GM23338 (cell line): ENCODE measurements around the gene GTF2A1. TPM values are rescaled to one million over a fixed set of nuclear protein-coding genes. Genes with fewer than 3 reads are reported as not detected.

Source experiments
- ATAC-seq: fragments of 200-7000 bp; cut with Tn5 transposase; 3 replicates; pipeline ENCODE4 v1.9.1; 2020
- DNase-seq: peaks from one replicate; pipeline ENCODE4 v3.0.0-alpha.2; 2015; ENCODE audit warnings: low spot score
- H2AFZ ChIP-seq: fragments of 200-600 bp; sonication (generic); 2 replicates; pipeline ENCODE4 v1.8.0; 2016; ENCODE audit warnings: antibody characterized with exemption, mild to moderate bottlenecking, moderate library complexity
- H3F3A ChIP-seq: fragments of 200-600 bp; sonication (generic); replicated peaks from 2 replicates; pipeline ENCODE4 v1.8.0; 2017; ENCODE audit warnings: antibody characterized with exemption, mixed run types, low read depth
- H3K27ac ChIP-seq: fragments of 200-600 bp; sonication (generic); 2 replicates; pipeline ENCODE4 v1.6.1; 2016; ENCODE audit warnings: low read depth
- H3K27me3 ChIP-seq: fragments of 200-600 bp; sonication (generic); 2 replicates; pipeline ENCODE4 v1.8.0; 2016; ENCODE audit warnings: mild to moderate bottlenecking, mixed run types, moderate library complexity; ENCODE audit not compliant: insufficient read depth
- H3K36me3 ChIP-seq: fragments of 200-600 bp; sonication (generic); 2 replicates; pipeline ENCODE4 v1.8.0; 2016; ENCODE audit warnings: mild to moderate bottlenecking; ENCODE audit not compliant: insufficient read depth
- H3K4me1 ChIP-seq: fragments of 200-600 bp; sonication (generic); 2 replicates; pipeline ENCODE4 v1.8.0; 2016; ENCODE audit warnings: mild to moderate bottlenecking, moderate library complexity; ENCODE audit not compliant: insufficient read depth
- H3K4me2 ChIP-seq: fragments of 200-600 bp; sonication (generic); 2 replicates; pipeline ENCODE4 v1.7.1; 2017; ENCODE audit warnings: mixed run types
- H3K4me3 ChIP-seq: fragments of 200-600 bp; sonication (generic); 2 replicates; pipeline ENCODE4 v1.6.1; 2016; ENCODE audit warnings: mixed run types
- H3K79me2 ChIP-seq: fragments of 200-600 bp; sonication (generic); replicated peaks from 2 replicates; pipeline ENCODE4 v1.8.0; 2017; ENCODE audit warnings: mild to moderate bottlenecking; ENCODE audit not compliant: insufficient read depth
- H3K9me2 ChIP-seq: fragments of 200-600 bp; sonication (generic); 2 replicates; pipeline ENCODE4 v1.8.0; 2017; ENCODE audit not compliant: insufficient read depth
- H4K20me1 ChIP-seq: fragments of 200-600 bp; sonication (generic); replicated peaks from 2 replicates; pipeline ENCODE4 v1.8.0; 2017; ENCODE audit warnings: mild to moderate bottlenecking; ENCODE audit not compliant: insufficient read depth
- H3K27ac Mint-ChIP-seq: 2 replicates; pipeline ENCODE4 v1.8.0; 2020; ENCODE audit warnings: inconsistent platforms, mild to moderate bottlenecking, moderate library complexity, mixed read lengths
- H3K27me3 Mint-ChIP-seq: 3 replicates; pipeline ENCODE4 v1.8.0; 2022; ENCODE audit warnings: low read depth, mild to moderate bottlenecking, moderate library complexity, mixed read lengths, inconsistent platforms; ENCODE audit not compliant: insufficient read depth, poor library complexity
- H3K36me3 Mint-ChIP-seq: 3 replicates; pipeline ENCODE4 v1.8.0; 2021; ENCODE audit warnings: low read depth, mild to moderate bottlenecking, inconsistent platforms, moderate library complexity, mixed read lengths
- H3K4me1 Mint-ChIP-seq: 3 replicates; pipeline ENCODE4 v1.8.0; 2020; ENCODE audit warnings: mild to moderate bottlenecking, inconsistent platforms, mixed read lengths
- H3K4me3 Mint-ChIP-seq: 3 replicates; pipeline ENCODE4 v1.8.0; 2021; ENCODE audit warnings: moderate library complexity, mild to moderate bottlenecking, inconsistent platforms, mixed read lengths
- H3K9me3 Mint-ChIP-seq: 3 replicates; pipeline ENCODE4 v1.8.0; 2020; ENCODE audit warnings: moderate library complexity, mild to moderate bottlenecking, inconsistent platforms, mixed read lengths
- ETS1 ChIP-seq: IDR thresholded peaks from 2 replicates; pipeline ENCODE4 v1.6.1; 2016; ENCODE audit warnings: antibody characterized with exemption
- STAT1 ChIP-seq: IDR thresholded peaks from one replicate; pipeline ENCODE4 v1.6.1; 2016; ENCODE audit warnings: antibody characterized with exemption; ENCODE audit not compliant: unreplicated experiment
- ZNF114 ChIP-seq: fragments of 250-450 bp; sonication (Bioruptor Pico); IDR thresholded peaks from 2 replicates; pipeline ENCODE4 v1.5.0; 2020; ENCODE audit warnings: mild to moderate bottlenecking, moderate library complexity
- ZNF331 ChIP-seq: fragments of 250-450 bp; sonication (Bioruptor Pico); IDR thresholded peaks from 2 replicates; pipeline ENCODE4 v1.5.0; 2020; ENCODE audit warnings: low read depth, mild to moderate bottlenecking, moderate library complexity
- ZNF462 ChIP-seq: fragments of 250-450 bp; sonication (Bioruptor Pico); IDR thresholded peaks from 2 replicates; pipeline ENCODE4 v1.5.0; 2020; ENCODE audit warnings: mild to moderate bottlenecking, moderate library complexity
- polyA plus RNA-seq: library from polyadenylated mRNA; unstranded; fragments of >200 nt; fragmentation: Nextera tagmentation; extraction: Ambion mirVana; gene quantifications from 2 replicates; pipeline ENCODE4 v1.2.1, GENCODE V29; 2016
- total RNA-seq: library from RNA; depleted of rRNA; stranded (reverse); fragments of >200 nt; shearing (Covaris generic); gene quantifications from 2 replicates; pipeline ENCODE4 v1.2.3, GENCODE V29; 2014

The GTF2A1 gene
- total and polyA plus RNA-seq, 2 experiments from 2014 or later = 12.1 to 50.6 TPM

DNA sequence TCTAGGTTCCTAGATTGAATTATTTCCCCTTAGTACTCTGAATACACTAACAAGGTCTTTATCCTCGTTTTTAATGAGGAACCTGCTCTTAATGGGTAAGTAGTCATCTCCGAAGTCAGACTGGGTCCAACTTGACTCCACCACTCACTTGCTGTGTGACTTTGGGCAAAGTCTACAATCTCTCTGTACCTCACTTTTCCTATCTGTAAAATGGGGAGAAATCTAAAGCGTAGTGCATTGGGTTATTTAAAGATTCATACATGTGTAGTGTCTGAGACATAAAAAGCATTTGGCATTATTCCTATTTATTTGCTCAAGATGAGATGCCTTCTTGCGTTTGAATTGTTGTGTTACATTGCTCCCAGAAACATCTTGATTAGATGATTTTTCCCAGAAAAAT is 51.5 kb downstream of the GTF2A1 start (continued):
- no peak for TF ChIP-seq ZNF462 (CRISPR knock-in tag)

GRCh38 chr14:81166121-81166520 is 54.6 kb downstream of the GTF2A1 start:
- Mint-ChIP-seq H3K4me1 (peaks cover 10% of the 10 kb centered on the region), H3K27me3 (no peaks in the 10 kb centered on the region), H3K27ac (no peak overlapping the region), H3K4me3 (no peak overlapping the region), H3K9me3 (no peaks in the 10 kb centered on the region), H3K36me3 (no peaks in the 10 kb centered on the region; the same call in 2 of the 3 replicates)
- H3K4me1 ChIP-seq = no peaks in the 10 kb centered on the region
- no peak overlapping the region for H3K4me3 ChIP-seq
- H2AFZ ChIP-seq = no peak overlapping the region
- no peaks in the 10 kb centered on the region for H3F3A ChIP-seq
- no peaks in the 10 kb centered on the region for H3K79me2 ChIP-seq
- H3K36me3 ChIP-seq = no peaks in the 10 kb centered on the region
- DNase-seq (no peak), ATAC-seq (no peak)
- H4K20me1 ChIP-seq = no peaks in the 10 kb centered on the region
- H3K4me2 ChIP-seq = no peak overlapping the region
- no peaks in the 10 kb centered on the region for H3K9me2 ChIP-seq
- no peak for TF ChIP-seq ZNF331 (CRISPR knock-in tag)
- TF ChIP-seq ZNF114 = no peak
- no peak for TF ChIP-seq STAT1
- TF ChIP-seq ETS1 = no peak
- H3K27me3 ChIP-seq = no peaks in the 10 kb centered on the region
- H3K27ac ChIP-seq = no peak overlapping the region
